Esophagus muscularis mucosa (tissue), 4 donors: ENCODE results near the gene PIWIL1. TPM values are rescaled to one million over a fixed set of nuclear protein-coding genes. Genes with fewer than 3 reads are reported as not detected.

ENCODE experiments used
- DNase-seq: peaks from one replicate; pipeline ENCODE4 v3.0.0-alpha.2; 2017; ENCODE audit errors: extremely low spot score
- H3K27ac ChIP-seq, 4 donors: fragments of 200-600 bp; sonication (generic); replicated peaks in 1 of 4; 1 replicate in 3 of 4; 2 replicates in 1 of 4; pipeline ENCODE4 v1.5.1; 2016 to 2019; ENCODE audit warnings: mild to moderate bottlenecking in 1 of 4
- H3K27me3 ChIP-seq, 4 donors: fragments of 200-600 bp; sonication (generic); one replicate each; pipeline versions ENCODE4 v1.5.1 to v1.6.0; 2016 to 2019
- H3K36me3 ChIP-seq, 4 donors: fragments of 200-600 bp; sonication (generic); one replicate each; pipeline ENCODE4 v1.5.1; 2016 to 2019
- H3K4me1 ChIP-seq, 4 donors: fragments of 200-600 bp; sonication (generic); one replicate each; pipeline ENCODE4 v1.5.1; 2016 to 2019
- H3K4me3 ChIP-seq, 4 donors: fragments of 200-600 bp; sonication (generic); 1 replicate in 2 of 4; 2 replicates in 2 of 4; pipeline ENCODE4 v1.5.1; 2016 to 2019; ENCODE audit warnings: mild to moderate bottlenecking in 4 of 4, moderate library complexity in 1 of 4
- H3K9me3 ChIP-seq, 4 donors: fragments of 200-600 bp; sonication (generic); 1 replicate in 3 of 4; 2 replicates in 1 of 4; pipeline ENCODE4 v1.5.1; 2016 to 2019
- CTCF ChIP-seq, 3 experiments: fragments of 200-600 bp in 2 of 3; fragments of 450-650 bp in 1 of 3; sonication (generic) in 2 of 3; IDR thresholded peaks; one replicate each; pipeline ENCODE4 v1.5.1; 2017 to 2019; ENCODE audit warnings: antibody characterized with exemption in 3 of 3, mild to moderate bottlenecking in 2 of 3, moderate library complexity in 1 of 3
- EP300 ChIP-seq: sonication (generic); formaldehyde crosslinking; IDR thresholded peaks from one replicate; pipeline ENCODE4 v1.6.1; 2017; ENCODE audit warnings: antibody characterized with exemption
- POLR2A ChIP-seq: fragments of 450-650 bp; IDR thresholded peaks from one replicate; pipeline ENCODE4 v1.6.1; 2017; ENCODE audit warnings: antibody characterized with exemption, moderate library complexity, mild to moderate bottlenecking, low read depth
- POLR2AphosphoS5 ChIP-seq, 2 donors: sonication (generic); formaldehyde crosslinking; IDR thresholded peaks; one replicate each; pipeline ENCODE4 v1.6.1; 2017; ENCODE audit warnings: antibody characterized with exemption in 2 of 2
- WGBS: methylation state at CpG from one replicate; pipeline ENCODE4 v1.1.5; 2018; 5-methylcytosine and 5-hydroxymethylcytosine counted together
- intact Hi-C: fragments of 100-400 bp; cut with DNase I; formaldehyde crosslinking; loops from one replicate; pipeline ENCODE4 v1.15.1; 2023
- total RNA-seq, 4 donors: library from RNA; depleted of rRNA; stranded (reverse); fragments of >200 nt; gene quantifications; one replicate each; pipeline versions ENCODE4 v1.1.0 to v1.2.1, GENCODE V29; 2016

Gene PIWIL1
- total RNA-seq, 4 donors from 2014 or later = under 0.01 TPM; not detected in 3

GRCh38 chr12:130334399-130334798 lies 3.3 kb upstream of the PIWIL1 start:
- H3K27me3 ChIP-seq = peaks cover 0 to 72% (median 7%) of the 10 kb centered on the region in 4 donors
- TF ChIP-seq CTCF (IDR thresholded peaks at IDR 0.05) (no peak), EP300 (no peak), POLR2AphosphoS5 (IDR thresholded peaks at IDR 0.05) (no peak), POLR2A (no peak)
- no peak overlapping the region for H3K4me3 ChIP-seq
- WGBS = 70% methylated on average over 8 of the region's 8 CpGs
- no peaks in the 10 kb centered on the region for H3K36me3 ChIP-seq
- H3K4me1 ChIP-seq = peaks cover 3 to 12% (median 7%) of the 10 kb centered on the region in 4 donors
- H3K27ac ChIP-seq = no peak overlapping the region
- DNase-seq = no peak
- no peaks in the 10 kb centered on the region for H3K9me3 ChIP-seq
- intact Hi-C loops = loop anchor here (2.0 kb wide), 1 partner anchor 288 kb away; no protein-coding TSS in a partner anchor

GRCh38 chr12:130334937-130335336 lies 2.8 kb upstream of the PIWIL1 start:
- Histone ChIP-seq H3K4me1 (peaks cover 3 to 17% (median 9%) of the 10 kb centered on the region in 4 donors), H3K36me3 (no peaks in the 10 kb centered on the region), H3K27ac (no peak overlapping the region), H3K9me3 (no peaks in the 10 kb centered on the region), H3K4me3 (no peak overlapping the region), H3K27me3 (peaks cover 0 to 77% (median 9%) of the 10 kb centered on the region in 4 donors)
- TF ChIP-seq POLR2AphosphoS5 (IDR thresholded peaks at IDR 0.05) (no peak), CTCF (IDR thresholded peaks at IDR 0.05) (no peak)
- WGBS = 62% methylated on average over 7 of the region's 15 CpGs
- no peak for DNase-seq
- intact Hi-C loops = loop anchor here (2.0 kb wide), 1 partner anchor 288 kb away; no protein-coding TSS in a partner anchor

GRCh38 chr12:130335517-130336392 lies 1.9 kb upstream of the PIWIL1 start:
- TF ChIP-seq POLR2AphosphoS5 (IDR thresholded peaks at IDR 0.05) (no peak), CTCF (IDR thresholded peaks at IDR 0.05) (peak; percentile 58 to 68 (median 59))
- Histone ChIP-seq H3K9me3 (no peaks in the 10 kb centered on the region), H3K4me3 (no peak overlapping the region), H3K36me3 (no peaks in the 10 kb centered on the region), H3K27me3 (peaks cover 0 to 79% (median 9%) of the 10 kb centered on the region in 4 donors), H3K27ac (no peak overlapping the region), H3K4me1 (peaks cover 3 to 17% (median 9%) of the 10 kb centered on the region in 4 donors)
- WGBS = 46% methylated on average over 15 of the region's 15 CpGs
- DNase-seq = peak; percentile 86
- intact Hi-C loops = loop anchor here (2.0 kb wide), 1 partner anchor 289 kb away; no protein-coding TSS in a partner anchor

GRCh38 chr12:130336723-130337487 lies 782 bp upstream of the PIWIL1 start:
- H3K27ac ChIP-seq = no peak overlapping the region
- peaks cover 3 to 17% (median 9%) of the 10 kb centered on the region in 4 donors for H3K4me1 ChIP-seq
- peaks cover 0 to 77% (median 9%) of the 10 kb centered on the region in 4 donors for H3K27me3 ChIP-seq
- TF ChIP-seq POLR2AphosphoS5 (IDR thresholded peaks at IDR 0.05) = no peak
- no peak for TF ChIP-seq CTCF (IDR thresholded peaks at IDR 0.05)
- TF ChIP-seq EP300 = no peak
- TF ChIP-seq POLR2A = no peak
- no peaks in the 10 kb centered on the region for H3K9me3 ChIP-seq
- H3K36me3 ChIP-seq = no peaks in the 10 kb centered on the region
- intact Hi-C loops = no loop called here
- H3K4me3 ChIP-seq = no peak overlapping the region
- 74% methylated on average over 16 of the region's 33 CpGs for WGBS
- peak; percentile 79 for DNase-seq
